IMR-90 (cell line): ENCODE results near the gene MAN1C1. TPM values are rescaled to one million over a fixed set of nuclear protein-coding genes. Genes with fewer than 3 reads are reported as not detected.

Source experiments
- ATAC-seq: fragments of 200-7000 bp; cut with Tn5 transposase; 2 replicates; pipeline ENCODE4 v1.9.1; 2020; ENCODE audit warnings: low read depth, mild to moderate bottlenecking, moderate library complexity
- BruUV-seq: library from RNA; stranded (reverse); fragments of 400-500 nt; replicated peaks from 2 replicates; lab custom pipeline; 2021; lab: Mats Ljungman, UMichigan
- CTCF ChIA-PET: fragments of 300-600 bp; formaldehyde crosslinking; extraction: SDS; loops from one replicate; lab custom pipeline; 2021; ENCODE audit warnings: antibody characterized with exemption; lab: Yijun Ruan, JAX
- POLR2A ChIA-PET: fragments of 300-600 bp; sonication (Branson Sonifier 250); formaldehyde crosslinking; loops from one replicate; lab custom pipeline; 2022; ENCODE audit warnings: antibody characterized with exemption; ENCODE audit not compliant: unreplicated experiment; lab: Charles Lee
- DNase-seq: peaks from one replicate; pipeline ENCODE4 v3.0.0; 2013
- H2AFZ ChIP-seq: replicated peaks from 2 replicates; pipeline ENCODE3; 2013; ENCODE audit warnings: low read length, mild to moderate bottlenecking; ENCODE audit not compliant: poor library complexity
- H2AK5ac ChIP-seq: 2 replicates; pipeline ENCODE4 v1.6.1; 2013; ENCODE audit warnings: low read depth, low read length, inconsistent platforms
- H2AK9ac ChIP-seq: replicated peaks from 2 replicates; pipeline ENCODE3; 2013; ENCODE audit warnings: mild to moderate bottlenecking, low read depth, low read length, moderate library complexity; ENCODE audit not compliant: poor library complexity
- H2BK120ac ChIP-seq: 2 replicates; pipeline ENCODE4 v1.6.1; 2013; ENCODE audit warnings: low read depth, low read length, inconsistent platforms
- H2BK15ac ChIP-seq: 3 replicates; pipeline ENCODE4 v1.6.1; 2013; ENCODE audit warnings: low read depth, low read length, inconsistent platforms
- H2BK20ac ChIP-seq: 2 replicates; pipeline ENCODE4 v1.6.1; 2013; ENCODE audit warnings: low read depth, mild to moderate bottlenecking, inconsistent platforms, low read length, moderate library complexity
- H2BK5ac ChIP-seq: 2 replicates; pipeline ENCODE4 v1.6.1; 2013; ENCODE audit warnings: mild to moderate bottlenecking, low read depth, low read length, inconsistent platforms; ENCODE audit not compliant: poor library complexity, severe bottlenecking
- H3K14ac ChIP-seq: replicated peaks from 2 replicates; pipeline ENCODE4 v1.6.1; 2013; ENCODE audit warnings: low read depth, low read length, inconsistent platforms
- H3K18ac ChIP-seq: 2 replicates; pipeline ENCODE4 v1.6.1; 2013; ENCODE audit warnings: low read depth, low read length, control low read depth
- H3K23ac ChIP-seq: 2 replicates; pipeline ENCODE4 v1.6.1; 2013; ENCODE audit warnings: low read depth, low read length, inconsistent platforms
- H3K27ac ChIP-seq: 2 replicates; pipeline ENCODE4 v1.5.1; 2013; ENCODE audit warnings: mild to moderate bottlenecking, control low read depth, low read length; ENCODE audit not compliant: insufficient read depth
- H3K27me3 ChIP-seq: 2 replicates; pipeline ENCODE4 v1.6.1; 2013; ENCODE audit warnings: low read length; ENCODE audit not compliant: control insufficient read depth, insufficient read depth
- H3K36me3 ChIP-seq: 2 replicates; pipeline ENCODE4 v1.6.1; 2013; ENCODE audit warnings: low read length, mixed read lengths; ENCODE audit not compliant: control insufficient read depth, insufficient read depth
- H3K4ac ChIP-seq: 2 replicates; pipeline ENCODE4 v1.6.1; 2013; ENCODE audit warnings: low read depth, low read length, inconsistent platforms
- H3K4me1 ChIP-seq: 2 replicates; pipeline ENCODE4 v1.6.1; 2013; ENCODE audit warnings: low read length, mixed read lengths; ENCODE audit not compliant: control insufficient read depth, insufficient read depth
- H3K4me2 ChIP-seq: 2 replicates; pipeline ENCODE4 v1.6.1; 2013; ENCODE audit warnings: low read depth, mild to moderate bottlenecking, control low read depth, low read length, moderate library complexity
- H3K4me3 ChIP-seq: 2 replicates; pipeline ENCODE4 v1.5.1; 2013; ENCODE audit warnings: low read depth, mild to moderate bottlenecking, control low read depth, low read length, moderate library complexity; ENCODE audit not compliant: insufficient read depth
- H3K56ac ChIP-seq: 2 replicates; pipeline ENCODE4 v1.6.1; 2013; ENCODE audit warnings: low read length, inconsistent platforms; ENCODE audit not compliant: insufficient read depth; ENCODE audit errors: extremely low read depth
- H3K79me1 ChIP-seq, 2 experiments: 2 replicates each; pipeline ENCODE4 v1.6.1; 2013; ENCODE audit warnings: low read length in 2 of 2, inconsistent platforms in 1 of 2, low read depth in 1 of 2
- H3K9ac ChIP-seq: 2 replicates; pipeline ENCODE4 v1.6.1; 2013; ENCODE audit warnings: low read depth, low read length, control low read depth
- H3K9me1 ChIP-seq: 2 replicates; pipeline ENCODE4 v1.6.1; 2013; ENCODE audit warnings: low read length, inconsistent platforms; ENCODE audit not compliant: insufficient read depth
- H3K9me3 ChIP-seq: 2 replicates; pipeline ENCODE4 v1.6.1; 2013; ENCODE audit warnings: low read length; ENCODE audit not compliant: control insufficient read depth, insufficient read depth
- H4K20me1 ChIP-seq: 2 replicates; pipeline ENCODE4 v1.6.1; 2013; ENCODE audit warnings: low read length, inconsistent platforms; ENCODE audit not compliant: insufficient read depth
- H4K5ac ChIP-seq: 2 replicates; pipeline ENCODE4 v1.6.1; 2013; ENCODE audit warnings: mild to moderate bottlenecking, low read depth, low read length, control low read depth
- H4K8ac ChIP-seq, 2 experiments: 2 replicates each; pipeline ENCODE4 v1.6.1; 2013; ENCODE audit warnings: low read depth in 2 of 2, low read length in 2 of 2, control low read depth in 1 of 2, inconsistent platforms in 1 of 2
- H4K91ac ChIP-seq: 2 replicates; pipeline ENCODE4 v1.6.1; 2013; ENCODE audit warnings: low read depth, low read length, inconsistent platforms; ENCODE audit not compliant: insufficient read depth
- BHLHE40 ChIP-seq: fragments of 150-350 bp; IDR thresholded peaks from 2 replicates; pipeline ENCODE4 v1.6.1; 2016; ENCODE audit warnings: mild to moderate bottlenecking, low read depth, low read length
- CEBPB ChIP-seq: IDR thresholded peaks from 2 replicates; pipeline ENCODE4 v1.6.1; 2012; ENCODE audit warnings: low read depth, low read length, improper control_type of control experiment
- CHD1 ChIP-seq: IDR thresholded peaks from 2 replicates; pipeline ENCODE4 v1.6.1; 2012; ENCODE audit warnings: low read depth, low read length, improper control_type of control experiment
- FOS ChIP-seq: fragments of 150-350 bp; IDR thresholded peaks from 2 replicates; pipeline ENCODE4 v1.6.1; 2016; ENCODE audit warnings: low read depth, low read length
- MAFK ChIP-seq: IDR thresholded peaks from 2 replicates; pipeline ENCODE4 v1.6.1; 2012; ENCODE audit warnings: low read depth, low read length, improper control_type of control experiment
- MAZ ChIP-seq: IDR thresholded peaks from 2 replicates; pipeline ENCODE4 v1.6.1; 2012; ENCODE audit warnings: low read depth, mild to moderate bottlenecking, low read length, improper control_type of control experiment, moderate library complexity, borderline replicate concordance
- MXI1 ChIP-seq: IDR thresholded peaks from 2 replicates; pipeline ENCODE4 v1.6.1; 2012; ENCODE audit warnings: low read depth, mild to moderate bottlenecking, low read length, moderate library complexity, borderline replicate concordance
- NFE2L2 ChIP-seq: fragments of 150-350 bp; IDR thresholded peaks from 2 replicates; pipeline ENCODE4 v1.6.1; 2016; ENCODE audit warnings: low read depth, mild to moderate bottlenecking, low read length
- POLR2A ChIP-seq: IDR thresholded peaks from 2 replicates; pipeline ENCODE4 v1.6.1; 2012; ENCODE audit warnings: mild to moderate bottlenecking, low read depth, low read length
- RCOR1 ChIP-seq: IDR thresholded peaks from 2 replicates; pipeline ENCODE4 v1.6.1; 2012; ENCODE audit warnings: mild to moderate bottlenecking, low read length, improper control_type of control experiment; ENCODE audit not compliant: insufficient replicate concordance
- RFX5 ChIP-seq: IDR thresholded peaks from 2 replicates; pipeline ENCODE4 v1.8.0; 2012; ENCODE audit warnings: low read depth, mild to moderate bottlenecking, low read length, moderate library complexity
- SMC3 ChIP-seq: fragments of 150-350 bp; IDR thresholded peaks from 2 replicates; pipeline ENCODE4 v1.6.1; 2016; ENCODE audit warnings: low read depth, mild to moderate bottlenecking, antibody characterized with exemption, low read length, moderate library complexity
- WGBS, 2 experiments: methylation state at CpG; one replicate each; pipeline versions ENCODE4 v1.1.5 to v1.1.7; 2013; ENCODE audit warnings: missing lambda C conversion rate in 2 of 2; ENCODE audit not compliant: insufficient read length in 1 of 2; ENCODE audit errors: extremely low coverage in 2 of 2; 5-methylcytosine and 5-hydroxymethylcytosine counted together
- dilution Hi-C: fragments of 300-500 bp; cut with HindIII; formaldehyde crosslinking; loops from one replicate; pipeline ENCODE4 v1.14.3; 2018; ENCODE audit warnings: low sequenced_read_pairs; ENCODE audit not compliant: unreplicated experiment
- in situ Hi-C: fragments of 300-500 bp; cut with MboI; formaldehyde crosslinking; loops from 3 replicates; pipeline ENCODE4 v1.14.3; 2019; ENCODE audit warnings: low sequenced_read_pairs, inconsistent platforms, mixed read lengths
- intact Hi-C: fragments of 100-400 bp; cut with micrococcal nuclease; formaldehyde crosslinking; loops from 2 replicates; pipeline ENCODE4 v1.10.0; 2022
- polyA plus RNA-seq, 3 experiments: library from polyadenylated mRNA; depleted of rRNA; stranded (reverse); fragments of >200 nt; gene quantifications; 2 replicates each; pipeline ENCODE4 v1.2.3, GENCODE V29; 2012; ENCODE audit warnings: low replicate concordance in 1 of 3
- total RNA-seq: library from RNA; depleted of rRNA; stranded (reverse); fragments of >200 nt; gene quantifications from 2 replicates; pipeline ENCODE4 v1.2.3, GENCODE V29; 2012
- TF ChIP-seq, protein P1 (sequence below): fragments of 150-350 bp; IDR thresholded peaks from 2 replicates; pipeline ENCODE4 v1.6.1; 2016; ENCODE audit warnings: low read depth, mild to moderate bottlenecking, low read length, moderate library complexity, borderline replicate concordance
- TF ChIP-seq, protein P2 (sequence below): conservative IDR thresholded peaks from 2 replicates; pipeline ENCODE4 v1.5.1; 2012; ENCODE audit warnings: mild to moderate bottlenecking, low read depth, low read length, improper control_type of control experiment

The MAN1C1 gene
- total and polyA plus RNA-seq, 2 of the 4 experiments (the other 2 are of a cell fraction), result 3.2 to 11.3 TPM

DNA sequence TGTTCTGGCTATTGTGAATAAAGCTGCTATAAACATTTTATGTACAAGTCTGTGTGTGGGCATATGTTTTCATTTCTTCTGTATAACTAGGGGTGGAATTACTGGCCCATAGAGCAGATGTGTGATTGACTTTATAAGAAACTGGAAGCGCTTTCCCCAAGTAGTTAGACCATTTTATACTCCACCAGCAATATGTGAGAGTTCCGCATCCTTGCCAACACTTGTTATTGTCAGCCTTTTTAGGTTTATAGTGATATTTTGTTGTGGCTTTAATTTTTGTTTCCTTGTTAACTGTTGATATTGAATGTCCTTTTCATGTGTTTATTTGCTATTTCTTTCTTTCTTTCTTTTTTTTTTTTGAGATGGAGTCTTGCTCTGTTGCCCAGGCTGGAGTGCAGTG lies 9.4 kb downstream of the MAN1C1 start:
- ChIA-PET POLR2A (no interaction called here), CTCF (no interaction called here)
- H3K56ac ChIP-seq, result no peak overlapping the region
- H4K5ac ChIP-seq, result no peak overlapping the region
- H2BK15ac ChIP-seq, result no peak overlapping the region
- H3K18ac ChIP-seq, result no peak overlapping the region
- no peak for DNase-seq
- no CpG with 5 or more reads among the region's 2 CpGs for WGBS, 2 experiments
- H4K20me1 ChIP-seq, result no peaks in the 10 kb centered on the region
- dilution Hi-C loops, result no loop called here
- H2BK20ac ChIP-seq, result no peak overlapping the region
- no peak overlapping the region for H4K8ac ChIP-seq
- no peaks in the 10 kb centered on the region; the same call in 1 of the 2 replicates for H3K4me1 ChIP-seq
- H3K36me3 ChIP-seq, result no peaks in the 10 kb centered on the region; the same call in 1 of the 2 replicates
- no peaks in the 10 kb centered on the region for H3K9me1 ChIP-seq
- no peaks in the 10 kb centered on the region for H3K27me3 ChIP-seq
- H2BK5ac ChIP-seq, result no peak overlapping the region
- H2AFZ ChIP-seq, result no peak overlapping the region
- no peak overlapping the region for H2BK120ac ChIP-seq
- H2AK5ac ChIP-seq, result no peak overlapping the region
- no peak overlapping the region for H2AK9ac ChIP-seq
- no peak overlapping the region for H3K23ac ChIP-seq
- H3K4ac ChIP-seq, result no peak overlapping the region
- no peak overlapping the region for H3K14ac ChIP-seq
- H3K4me3 ChIP-seq, result no peak overlapping the region
- peaks cover 0 to 9% of the 10 kb centered on the region in 2 experiments; a peak in 1 of 4 replicates for H3K79me1 ChIP-seq
- intact Hi-C loops, result no loop called here
- ATAC-seq, result no peak
- BruUV-seq, result no TSS peak
- no peak overlapping the region for H3K9ac ChIP-seq
- H3K27ac ChIP-seq, result no peak overlapping the region
- H3K9me3 ChIP-seq, result no peaks in the 10 kb centered on the region
- H4K91ac ChIP-seq, result no peak overlapping the region
- in situ Hi-C loops, result no loop called here
- H3K4me2 ChIP-seq, result no peak overlapping the region
- TF ChIP-seq, protein P1, sequence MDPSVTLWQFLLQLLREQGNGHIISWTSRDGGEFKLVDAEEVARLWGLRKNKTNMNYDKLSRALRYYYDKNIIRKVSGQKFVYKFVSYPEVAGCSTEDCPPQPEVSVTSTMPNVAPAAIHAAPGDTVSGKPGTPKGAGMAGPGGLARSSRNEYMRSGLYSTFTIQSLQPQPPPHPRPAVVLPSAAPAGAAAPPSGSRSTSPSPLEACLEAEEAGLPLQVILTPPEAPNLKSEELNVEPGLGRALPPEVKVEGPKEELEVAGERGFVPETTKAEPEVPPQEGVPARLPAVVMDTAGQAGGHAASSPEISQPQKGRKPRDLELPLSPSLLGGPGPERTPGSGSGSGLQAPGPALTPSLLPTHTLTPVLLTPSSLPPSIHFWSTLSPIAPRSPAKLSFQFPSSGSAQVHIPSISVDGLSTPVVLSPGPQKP, result no peak
- no peak for TF ChIP-seq CHD1
- no peak for TF ChIP-seq SMC3
- no peak for TF ChIP-seq BHLHE40
- no peak for TF ChIP-seq RCOR1
- TF ChIP-seq MAFK, result no peak
- TF ChIP-seq FOS, result no peak
- TF ChIP-seq MXI1, result no peak
- no peak for TF ChIP-seq POLR2A
- TF ChIP-seq RFX5, result no peak
- TF ChIP-seq NFE2L2, result no peak
- no peak for TF ChIP-seq CEBPB
- TF ChIP-seq, protein P2, sequence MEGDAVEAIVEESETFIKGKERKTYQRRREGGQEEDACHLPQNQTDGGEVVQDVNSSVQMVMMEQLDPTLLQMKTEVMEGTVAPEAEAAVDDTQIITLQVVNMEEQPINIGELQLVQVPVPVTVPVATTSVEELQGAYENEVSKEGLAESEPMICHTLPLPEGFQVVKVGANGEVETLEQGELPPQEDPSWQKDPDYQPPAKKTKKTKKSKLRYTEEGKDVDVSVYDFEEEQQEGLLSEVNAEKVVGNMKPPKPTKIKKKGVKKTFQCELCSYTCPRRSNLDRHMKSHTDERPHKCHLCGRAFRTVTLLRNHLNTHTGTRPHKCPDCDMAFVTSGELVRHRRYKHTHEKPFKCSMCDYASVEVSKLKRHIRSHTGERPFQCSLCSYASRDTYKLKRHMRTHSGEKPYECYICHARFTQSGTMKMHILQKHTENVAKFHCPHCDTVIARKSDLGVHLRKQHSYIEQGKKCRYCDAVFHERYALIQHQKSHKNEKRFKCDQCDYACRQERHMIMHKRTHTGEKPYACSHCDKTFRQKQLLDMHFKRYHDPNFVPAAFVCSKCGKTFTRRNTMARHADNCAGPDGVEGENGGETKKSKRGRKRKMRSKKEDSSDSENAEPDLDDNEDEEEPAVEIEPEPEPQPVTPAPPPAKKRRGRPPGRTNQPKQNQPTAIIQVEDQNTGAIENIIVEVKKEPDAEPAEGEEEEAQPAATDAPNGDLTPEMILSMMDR, result no peak
- no peak for TF ChIP-seq MAZ
